ENCODE measurements around the gene TMED9.

TMED9 gene

GRCh38 chr5:177575488-177575887 lies 16.5 kb upstream of the TMED9 start:
- DNase-seq (ENCODE audit: extremely low spot score, insufficient read length, low read depth) (no peak), FAIRE-seq (no peak)

- DNase-seq (ENCODE audit: extremely low spot score, insufficient read length, low read depth) = no peak
- no peak for FAIRE-seq
Measured at GRCh38 chr5:177576169-177576568, 15.8 kb upstream of the TMED9 start.

- FAIRE-seq = no peak
- DNase-seq (ENCODE audit: extremely low spot score, insufficient read length, low read depth) = no peak
Measured at GRCh38 chr5:177578316-177578715, 13.7 kb upstream of the TMED9 start.

- DNase-seq (ENCODE audit: extremely low spot score, insufficient read length, low read depth) = no peak
- FAIRE-seq = no peak
Measured at GRCh38 chr5:177588413-177588909, 3.5 kb upstream of the TMED9 start.

- DNase-seq (ENCODE audit: extremely low spot score, insufficient read length, low read depth) (no peak), FAIRE-seq (no peak)
Measured at GRCh38 chr5:177590406-177590805, 1.6 kb upstream of the TMED9 start.

- DNase-seq (ENCODE audit: extremely low spot score, insufficient read length, low read depth) = no peak
- FAIRE-seq = no peak
Measured at GRCh38 chr5:177591690-177592009, 353 bp upstream of the TMED9 start.

- DNase-seq (ENCODE audit: extremely low spot score, insufficient read length, low read depth) (no peak), FAIRE-seq (no peak)
Measured at GRCh38 chr5:177592905-177593304, 902 bp downstream of the TMED9 start.

- FAIRE-seq (no peak), DNase-seq (ENCODE audit: extremely low spot score, insufficient read length, low read depth) (no peak)
Measured at GRCh38 chr5:177593511-177593910, 1.5 kb downstream of the TMED9 start.

GRCh38 chr5:177594071-177594470 lies 2.1 kb downstream of the TMED9 start:
- FAIRE-seq (no peak), DNase-seq (ENCODE audit: extremely low spot score, insufficient read length, low read depth) (no peak)

- DNase-seq (ENCODE audit: extremely low spot score, insufficient read length, low read depth) = no peak
- no peak for FAIRE-seq
Measured at GRCh38 chr5:177595026-177595585, 3.1 kb downstream of the TMED9 start.

- FAIRE-seq = no peak
- DNase-seq (ENCODE audit: extremely low spot score, insufficient read length, low read depth) = no peak
Measured at GRCh38 chr5:177595991-177596774, 4.2 kb downstream of the TMED9 start.

- FAIRE-seq (no peak), DNase-seq (ENCODE audit: extremely low spot score, insufficient read length, low read depth) (no peak)
Measured at GRCh38 chr5:177596775-177597238, 4.8 kb downstream of the TMED9 start.

GRCh38 chr5:177598477-177598876 lies 6.5 kb downstream of the TMED9 start:
- DNase-seq (ENCODE audit: extremely low spot score, insufficient read length, low read depth) (no peak), FAIRE-seq (no peak)

- no peak for FAIRE-seq
- peak; percentile 73 for DNase-seq (ENCODE audit: extremely low spot score, insufficient read length, low read depth)
Measured at GRCh38 chr5:177599731-177600507, 7.9 kb downstream of the TMED9 start, which contains the start of gene B4GALT7. Gene B4GALT7 (plus strand): TSS chr5:177600132. CDS start chr5:177600211, 79 bp downstream.

GRCh38 chr5:177600508-177601018 lies 8.6 kb downstream of the TMED9 start:
- FAIRE-seq = peak; percentile 9

GRCh38 chr5:177601126-177601525 lies 9.1 kb downstream of the TMED9 start:
- DNase-seq (ENCODE audit: extremely low spot score, insufficient read length, low read depth) (no peak), FAIRE-seq (no peak)

More at GRCh38 chr5:177600508-177601018, 8.6 kb downstream of the TMED9 start:
- DNase-seq (ENCODE audit: extremely low spot score, insufficient read length, low read depth) = no peak

- no peak for FAIRE-seq
- no peak for DNase-seq (ENCODE audit: extremely low spot score, insufficient read length, low read depth)
Measured at GRCh38 chr5:177601577-177602457, 9.8 kb downstream of the TMED9 start.

GRCh38 chr5:177602458-177602830 lies 10.4 kb downstream of the TMED9 start:
- DNase-seq (ENCODE audit: extremely low spot score, insufficient read length, low read depth) (no peak), FAIRE-seq (no peak)

- FAIRE-seq = no peak
- no peak for DNase-seq (ENCODE audit: extremely low spot score, insufficient read length, low read depth)
Measured at GRCh38 chr5:177603631-177604030, 11.6 kb downstream of the TMED9 start.

GRCh38 chr5:177604116-177604521 lies 12.1 kb downstream of the TMED9 start:
- no peak for FAIRE-seq
- no peak for DNase-seq (ENCODE audit: extremely low spot score, insufficient read length, low read depth)
